Vagina (tissue), 2 donors: ENCODE data around the gene EHBP1.
A peak's percentile ranks its signal among the peaks of the same experiment; 100 is the strongest.

Source experiments
- POLR2A ChIP-seq, 2 donors: fragments of 450-650 bp; IDR thresholded peaks; one replicate each; pipeline ENCODE4 v1.6.1; 2017; ENCODE audit warnings: antibody characterized with exemption in 2 of 2, mild to moderate bottlenecking in 2 of 2, moderate library complexity in 2 of 2
- POLR2AphosphoS5 ChIP-seq, 2 donors: sonication (generic); formaldehyde crosslinking; IDR thresholded peaks; one replicate each; pipeline ENCODE4 v1.9.0; 2017; ENCODE audit warnings: antibody characterized with exemption in 2 of 2, mild to moderate bottlenecking in 2 of 2, low read depth in 1 of 2; ENCODE audit not compliant: insufficient read depth in 1 of 2
- TF ChIP-seq, protein P1 (sequence below), 3 experiments: fragments of 450-650 bp in 2 of 3; fragments of 200-600 bp in 1 of 3; sonication (generic) in 1 of 3; IDR thresholded peaks; one replicate each; pipeline ENCODE4 v1.5.1; 2017 to 2019; ENCODE audit warnings: antibody characterized with exemption in 3 of 3, mild to moderate bottlenecking in 2 of 3, moderate library complexity in 2 of 3

DNA sequence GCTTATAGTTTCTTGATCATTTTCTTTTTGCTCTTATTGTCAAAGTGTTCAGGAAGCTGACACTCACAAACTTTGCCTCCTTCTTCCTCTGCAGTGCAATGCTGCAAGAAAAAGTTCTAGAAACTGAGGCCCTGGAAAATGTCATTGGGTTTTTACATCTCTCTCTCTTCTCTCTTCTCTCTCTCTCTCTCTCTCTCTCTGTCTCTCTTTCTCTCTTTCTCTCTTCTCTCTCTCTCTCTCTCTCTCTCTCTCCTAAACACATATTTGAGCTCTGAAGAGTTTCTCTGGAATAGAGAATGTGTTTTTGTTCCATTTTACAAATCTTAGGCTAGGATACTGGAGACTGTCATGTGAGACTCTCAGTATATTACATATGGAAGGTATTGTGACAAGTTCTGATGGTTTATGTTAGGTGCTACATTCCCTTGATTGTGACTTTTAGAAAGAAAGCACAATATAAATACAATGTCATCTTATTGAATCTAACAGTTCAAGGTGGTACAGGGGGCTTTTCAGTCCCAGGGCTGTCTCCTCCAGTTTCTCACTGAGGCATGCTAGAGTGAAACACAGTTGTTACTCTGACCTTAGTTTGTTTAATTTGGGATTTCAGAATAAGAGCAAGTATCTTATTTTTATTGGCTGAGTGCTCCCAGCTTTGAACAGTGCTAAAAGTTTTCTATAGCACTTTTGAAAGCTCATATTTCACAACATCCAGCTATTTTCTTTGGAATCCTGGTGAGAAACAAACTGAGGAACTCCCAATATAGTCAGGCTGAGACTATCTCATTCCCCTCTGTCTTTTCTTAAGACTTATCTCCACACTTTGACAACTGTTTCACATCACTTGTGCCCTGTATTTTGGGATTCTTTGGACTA lies 41.4 kb upstream of the EHBP1 start:
- TF ChIP-seq, protein P1, sequence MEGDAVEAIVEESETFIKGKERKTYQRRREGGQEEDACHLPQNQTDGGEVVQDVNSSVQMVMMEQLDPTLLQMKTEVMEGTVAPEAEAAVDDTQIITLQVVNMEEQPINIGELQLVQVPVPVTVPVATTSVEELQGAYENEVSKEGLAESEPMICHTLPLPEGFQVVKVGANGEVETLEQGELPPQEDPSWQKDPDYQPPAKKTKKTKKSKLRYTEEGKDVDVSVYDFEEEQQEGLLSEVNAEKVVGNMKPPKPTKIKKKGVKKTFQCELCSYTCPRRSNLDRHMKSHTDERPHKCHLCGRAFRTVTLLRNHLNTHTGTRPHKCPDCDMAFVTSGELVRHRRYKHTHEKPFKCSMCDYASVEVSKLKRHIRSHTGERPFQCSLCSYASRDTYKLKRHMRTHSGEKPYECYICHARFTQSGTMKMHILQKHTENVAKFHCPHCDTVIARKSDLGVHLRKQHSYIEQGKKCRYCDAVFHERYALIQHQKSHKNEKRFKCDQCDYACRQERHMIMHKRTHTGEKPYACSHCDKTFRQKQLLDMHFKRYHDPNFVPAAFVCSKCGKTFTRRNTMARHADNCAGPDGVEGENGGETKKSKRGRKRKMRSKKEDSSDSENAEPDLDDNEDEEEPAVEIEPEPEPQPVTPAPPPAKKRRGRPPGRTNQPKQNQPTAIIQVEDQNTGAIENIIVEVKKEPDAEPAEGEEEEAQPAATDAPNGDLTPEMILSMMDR (IDR thresholded peaks at IDR 0.05), result peak in 1 of 3 experiments; percentile 37
- no peak for TF ChIP-seq POLR2A (IDR thresholded peaks at IDR 0.05)
- TF ChIP-seq POLR2AphosphoS5 (IDR thresholded peaks at IDR 0.05; ENCODE audit: insufficient read depth in 1 of 2, low read depth in 1 of 2), result no peak
